Measurements from ENCODE around the gene ZFX. TPM values are rescaled to one million over a fixed set of nuclear protein-coding genes. Genes with fewer than 3 reads are reported as not detected.

ZFX gene
- total RNA-seq, 1 donor from 2014 or later: 59.1 TPM

- Histone ChIP-seq H3K4me3 (peak overlapping the region; percentile 100), H2AFZ (replicated peaks) (no peak overlapping the region), H3K4me2 (peak overlapping the region; percentile 97), H3K36me3 (peaks cover 19% of the 10 kb centered on the region), H3F3A (ENCODE audit: low read depth) (peaks cover 54% of the 10 kb centered on the region), H3K4me1 (peaks cover 44% of the 10 kb centered on the region), H3K27me3 (no peaks in the 10 kb centered on the region), H3K27ac (peak overlapping the region; percentile 100), H3K9me3 (ENCODE audit: low read depth) (no peaks in the 10 kb centered on the region), H3K9ac (no peak overlapping the region), H4K20me1 (ENCODE audit: low read depth) (peaks cover 50% of the 10 kb centered on the region), H3K79me2 (ENCODE audit: low read depth) (peaks cover 76% of the 10 kb centered on the region)
- no peak for DNase-seq (ENCODE audit: low spot score)
- H3K27me3 Mint-ChIP-seq (ENCODE audit: insufficient read depth, low read depth): peaks cover 3% of the 10 kb centered on the region
- peak overlapping the region; percentile 73 for H3K27ac Mint-ChIP-seq
- peaks cover 9% of the 10 kb centered on the region for H3K36me3 Mint-ChIP-seq
- H3K4me1 Mint-ChIP-seq: peaks cover 42% of the 10 kb centered on the region
- peak overlapping the region; percentile 91 for H3K4me3 Mint-ChIP-seq
- TF ChIP-seq EZH2phosphoT487 (IDR thresholded peaks at IDR 0.05): no peak
- no peak for TF ChIP-seq EZH2 (IDR thresholded peaks at IDR 0.05)
- TF ChIP-seq CTCF (IDR thresholded peaks at IDR 0.05): no peak
- no peaks in the 10 kb centered on the region for H3K9me3 Mint-ChIP-seq
Measured at GRCh38 chrX:24151513-24151912, 2.0 kb downstream of the ZFX start.

- no peak overlapping the region for H3K27ac Mint-ChIP-seq
- no peak overlapping the region for H3K4me3 ChIP-seq
- H3K4me3 Mint-ChIP-seq: peak overlapping the region; percentile 20
- H4K20me1 ChIP-seq (ENCODE audit: low read depth): peaks cover 52% of the 10 kb centered on the region
- H3K4me1 ChIP-seq: peaks cover 30% of the 10 kb centered on the region
- TF ChIP-seq CTCF (IDR thresholded peaks at IDR 0.05) (no peak), EZH2phosphoT487 (IDR thresholded peaks at IDR 0.05) (no peak)
- H2AFZ ChIP-seq (replicated peaks): no peak overlapping the region
- no peaks in the 10 kb centered on the region for H3K27me3 ChIP-seq
- H3K9me3 ChIP-seq (ENCODE audit: low read depth): no peaks in the 10 kb centered on the region
- H3K27me3 Mint-ChIP-seq (ENCODE audit: insufficient read depth, low read depth): peaks cover 3% of the 10 kb centered on the region
- peaks cover 14% of the 10 kb centered on the region for H3K36me3 Mint-ChIP-seq
- no peaks in the 10 kb centered on the region for H3K9me3 Mint-ChIP-seq
- peaks cover 29% of the 10 kb centered on the region for H3K4me1 Mint-ChIP-seq
- H3K9ac ChIP-seq: peak overlapping the region; percentile 43
- DNase-seq (ENCODE audit: low spot score): peak; percentile 42
- H3K4me2 ChIP-seq: peak overlapping the region; percentile 60
- peaks cover 86% of the 10 kb centered on the region for H3K79me2 ChIP-seq (ENCODE audit: low read depth)
- no peak overlapping the region for H3K27ac ChIP-seq
- H3F3A ChIP-seq (ENCODE audit: low read depth): peaks cover 36% of the 10 kb centered on the region
- H3K36me3 ChIP-seq: peaks cover 19% of the 10 kb centered on the region
Measured at GRCh38 chrX:24153178-24153795, 3.8 kb downstream of the ZFX start.

- TF ChIP-seq EZH2phosphoT487 (IDR thresholded peaks at IDR 0.05) (no peak), EZH2 (IDR thresholded peaks at IDR 0.05) (no peak), CTCF (IDR thresholded peaks at IDR 0.05) (no peak)
- DNase-seq (ENCODE audit: low spot score): no peak
- H3K27me3 Mint-ChIP-seq (ENCODE audit: insufficient read depth, low read depth): peaks cover under 1% of the 10 kb centered on the region
- H3K36me3 Mint-ChIP-seq: peaks cover 15% of the 10 kb centered on the region
- no peak overlapping the region for H3K4me2 ChIP-seq
- H3K27me3 ChIP-seq: no peaks in the 10 kb centered on the region
- H3K36me3 ChIP-seq: peaks cover 19% of the 10 kb centered on the region
- no peaks in the 10 kb centered on the region for H3K9me3 Mint-ChIP-seq
- H3K4me1 ChIP-seq: peaks cover 25% of the 10 kb centered on the region
- H4K20me1 ChIP-seq (ENCODE audit: low read depth): peaks cover 57% of the 10 kb centered on the region
- no peak overlapping the region for H3K9ac ChIP-seq
- H3K4me3 ChIP-seq: no peak overlapping the region
- H3F3A ChIP-seq (ENCODE audit: low read depth): peaks cover 31% of the 10 kb centered on the region
- peaks cover 24% of the 10 kb centered on the region for H3K4me1 Mint-ChIP-seq
- H3K9me3 ChIP-seq (ENCODE audit: low read depth): no peaks in the 10 kb centered on the region
- no peak overlapping the region for H3K27ac ChIP-seq
- no peak overlapping the region for H3K27ac Mint-ChIP-seq
- H3K4me3 Mint-ChIP-seq: no peak overlapping the region
- H3K79me2 ChIP-seq (ENCODE audit: low read depth): peaks cover 86% of the 10 kb centered on the region
- no peak overlapping the region for H2AFZ ChIP-seq (replicated peaks)
Measured at GRCh38 chrX:24153796-24154189, 4.3 kb downstream of the ZFX start.

All from neural progenitor cell (in vitro differentiated cells).